Measurements from ENCODE around the gene GALNT10.

DNA sequence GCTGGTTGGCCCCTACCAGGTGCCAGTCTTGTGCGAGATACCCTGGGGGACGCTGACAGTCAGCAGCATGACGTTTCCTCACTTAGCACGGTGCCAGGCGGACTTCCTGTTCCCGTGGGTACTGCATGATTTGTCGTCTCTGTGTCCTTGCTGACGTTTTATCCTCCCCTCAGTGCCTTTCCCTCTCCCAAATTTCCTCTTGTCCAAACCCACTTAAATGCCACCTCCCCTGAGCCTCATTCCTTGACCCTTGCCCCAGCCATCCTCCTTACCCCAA, 194.6 kb downstream of the GALNT10 start:
- TF ChIP-seq, protein P1, sequence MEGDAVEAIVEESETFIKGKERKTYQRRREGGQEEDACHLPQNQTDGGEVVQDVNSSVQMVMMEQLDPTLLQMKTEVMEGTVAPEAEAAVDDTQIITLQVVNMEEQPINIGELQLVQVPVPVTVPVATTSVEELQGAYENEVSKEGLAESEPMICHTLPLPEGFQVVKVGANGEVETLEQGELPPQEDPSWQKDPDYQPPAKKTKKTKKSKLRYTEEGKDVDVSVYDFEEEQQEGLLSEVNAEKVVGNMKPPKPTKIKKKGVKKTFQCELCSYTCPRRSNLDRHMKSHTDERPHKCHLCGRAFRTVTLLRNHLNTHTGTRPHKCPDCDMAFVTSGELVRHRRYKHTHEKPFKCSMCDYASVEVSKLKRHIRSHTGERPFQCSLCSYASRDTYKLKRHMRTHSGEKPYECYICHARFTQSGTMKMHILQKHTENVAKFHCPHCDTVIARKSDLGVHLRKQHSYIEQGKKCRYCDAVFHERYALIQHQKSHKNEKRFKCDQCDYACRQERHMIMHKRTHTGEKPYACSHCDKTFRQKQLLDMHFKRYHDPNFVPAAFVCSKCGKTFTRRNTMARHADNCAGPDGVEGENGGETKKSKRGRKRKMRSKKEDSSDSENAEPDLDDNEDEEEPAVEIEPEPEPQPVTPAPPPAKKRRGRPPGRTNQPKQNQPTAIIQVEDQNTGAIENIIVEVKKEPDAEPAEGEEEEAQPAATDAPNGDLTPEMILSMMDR (IDR thresholded peaks at IDR 0.05 in 2 of 3, conservative IDR thresholded peaks at IDR 0.05 in 1 of 3; ENCODE audit: insufficient read depth in 2 of 3, low read depth in 1 of 3, low read length in 3 of 3), result no peak
- no peak for TF ChIP-seq PBX2 (CRISPR knock-in tag; IDR thresholded peaks at IDR 0.05; ENCODE audit: low read depth)
- TF ChIP-seq PBX2 (tag; conservative IDR thresholded peaks at IDR 0.05; ENCODE audit: low read depth), result no peak
- no peak for TF ChIP-seq TBP (optimal IDR thresholded peaks at IDR 0.05; ENCODE audit: low read depth, low read length)
- TF ChIP-seq ZBTB11 (CRISPR knock-in tag; IDR thresholded peaks at IDR 0.05), result no peak
- TF ChIP-seq ZNF274 (IDR thresholded peaks at IDR 0.05; ENCODE audit: borderline replicate concordance, low read depth, low read length), result no peak
- TF ChIP-seq, protein P2, sequence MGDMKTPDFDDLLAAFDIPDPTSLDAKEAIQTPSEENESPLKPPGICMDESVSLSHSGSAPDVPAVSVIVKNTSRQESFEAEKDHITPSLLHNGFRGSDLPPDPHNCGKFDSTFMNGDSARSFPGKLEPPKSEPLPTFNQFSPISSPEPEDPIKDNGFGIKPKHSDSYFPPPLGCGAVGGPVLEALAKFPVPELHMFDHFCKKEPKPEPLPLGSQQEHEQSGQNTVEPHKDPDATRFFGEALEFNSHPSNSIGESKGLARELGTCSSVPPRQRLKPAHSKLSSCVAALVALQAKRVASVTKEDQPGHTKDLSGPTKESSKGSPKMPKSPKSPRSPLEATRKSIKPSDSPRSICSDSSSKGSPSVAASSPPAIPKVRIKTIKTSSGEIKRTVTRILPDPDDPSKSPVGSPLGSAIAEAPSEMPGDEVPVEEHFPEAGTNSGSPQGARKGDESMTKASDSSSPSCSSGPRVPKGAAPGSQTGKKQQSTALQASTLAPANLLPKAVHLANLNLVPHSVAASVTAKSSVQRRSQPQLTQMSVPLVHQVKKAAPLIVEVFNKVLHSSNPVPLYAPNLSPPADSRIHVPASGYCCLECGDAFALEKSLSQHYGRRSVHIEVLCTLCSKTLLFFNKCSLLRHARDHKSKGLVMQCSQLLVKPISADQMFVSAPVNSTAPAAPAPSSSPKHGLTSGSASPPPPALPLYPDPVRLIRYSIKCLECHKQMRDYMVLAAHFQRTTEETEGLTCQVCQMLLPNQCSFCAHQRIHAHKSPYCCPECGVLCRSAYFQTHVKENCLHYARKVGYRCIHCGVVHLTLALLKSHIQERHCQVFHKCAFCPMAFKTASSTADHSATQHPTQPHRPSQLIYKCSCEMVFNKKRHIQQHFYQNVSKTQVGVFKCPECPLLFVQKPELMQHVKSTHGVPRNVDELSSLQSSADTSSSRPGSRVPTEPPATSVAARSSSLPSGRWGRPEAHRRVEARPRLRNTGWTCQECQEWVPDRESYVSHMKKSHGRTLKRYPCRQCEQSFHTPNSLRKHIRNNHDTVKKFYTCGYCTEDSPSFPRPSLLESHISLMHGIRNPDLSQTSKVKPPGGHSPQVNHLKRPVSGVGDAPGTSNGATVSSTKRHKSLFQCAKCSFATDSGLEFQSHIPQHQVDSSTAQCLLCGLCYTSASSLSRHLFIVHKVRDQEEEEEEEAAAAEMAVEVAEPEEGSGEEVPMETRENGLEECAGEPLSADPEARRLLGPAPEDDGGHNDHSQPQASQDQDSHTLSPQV (IDR thresholded peaks at IDR 0.05), result no peak
- TF ChIP-seq, protein P3, sequence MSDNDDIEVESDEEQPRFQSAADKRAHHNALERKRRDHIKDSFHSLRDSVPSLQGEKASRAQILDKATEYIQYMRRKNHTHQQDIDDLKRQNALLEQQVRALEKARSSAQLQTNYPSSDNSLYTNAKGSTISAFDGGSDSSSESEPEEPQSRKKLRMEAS (CRISPR knock-in tag; IDR thresholded peaks at IDR 0.05), result no peak
- TF ChIP-seq KDM5B (IDR thresholded peaks at IDR 0.05; ENCODE audit: insufficient replicate concordance, low read depth, low read length), result no peak
- no peak for TF ChIP-seq POLR2A (conservative IDR thresholded peaks at IDR 0.05)
- no peak for TF ChIP-seq MED1 (CRISPR knock-in tag; IDR thresholded peaks at IDR 0.05; ENCODE audit: borderline replicate concordance)
- TF ChIP-seq HMG20A (CRISPR knock-in tag; conservative IDR thresholded peaks at IDR 0.05), result no peak

Measured in K562 (cell line).